Activated CD4-positive, alpha-beta T cell treated with anti-CD3 and anti-CD28 coated beads, Interleukin-2, Interleukin-6, amounts not matched to agents 100 ng/mL and 50 ng/mL, durations not matched to agents 16 hours and 8 hours (primary cell): Measurements from ENCODE around the gene CDK1.

Source experiments
- DNase-seq: peaks from one replicate; pipeline ENCODE4 v3.0.0-alpha.2; 2020

Gene CDK1

GRCh38 chr10:60778214-60778970 lies at the start of gene CDK1:
CDK1 (plus strand) TSS chr10:60778478; CDS start chr10:60780166, 1,688 bp downstream.
- DNase-seq: peak; percentile 98

GRCh38 chr10:60729106-60729505 lies 49.2 kb upstream of the CDK1 start:
- no peak for DNase-seq

GRCh38 chr10:60731134-60731885 lies 47.0 kb upstream of the CDK1 start:
- peak; percentile 57 for DNase-seq

- peak; percentile 19 for DNase-seq
Measured at GRCh38 chr10:60732198-60732806, 46.0 kb upstream of the CDK1 start.

- DNase-seq: no peak
Measured at GRCh38 chr10:60732807-60733516, 45.3 kb upstream of the CDK1 start.

GRCh38 chr10:60733517-60733822 lies 44.8 kb upstream of the CDK1 start:
- DNase-seq: peak; percentile 32

DNA sequence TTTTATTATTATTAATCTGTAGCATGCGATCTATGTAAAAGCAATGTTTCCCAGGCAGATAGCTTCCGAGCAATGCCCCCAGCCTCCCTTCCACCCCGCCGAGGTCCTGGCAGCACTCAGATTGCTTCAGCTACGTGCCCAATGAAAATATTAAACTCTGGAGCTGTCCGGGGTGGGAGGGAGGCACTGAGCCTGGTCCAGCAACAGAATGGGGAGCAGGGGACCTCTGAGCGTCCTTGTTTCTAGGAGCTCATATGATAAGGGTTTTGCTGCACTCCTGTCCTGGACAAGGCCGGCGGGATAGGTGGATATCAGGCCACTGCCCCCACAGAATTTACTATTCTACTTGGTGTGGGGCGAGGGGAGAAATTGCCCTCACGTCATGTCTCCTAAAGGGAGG lies 44.5 kb upstream of the CDK1 start:
- DNase-seq: no peak

- DNase-seq: no peak
Measured at GRCh38 chr10:60734226-60734625, 44.1 kb upstream of the CDK1 start.

- no peak for DNase-seq
Measured at GRCh38 chr10:60735244-60735643, 43.0 kb upstream of the CDK1 start.

- no peak for DNase-seq
Measured at GRCh38 chr10:60737242-60737641, 41.0 kb upstream of the CDK1 start.

- no peak for DNase-seq
Measured at GRCh38 chr10:60739558-60739957, 38.7 kb upstream of the CDK1 start.

DNA sequence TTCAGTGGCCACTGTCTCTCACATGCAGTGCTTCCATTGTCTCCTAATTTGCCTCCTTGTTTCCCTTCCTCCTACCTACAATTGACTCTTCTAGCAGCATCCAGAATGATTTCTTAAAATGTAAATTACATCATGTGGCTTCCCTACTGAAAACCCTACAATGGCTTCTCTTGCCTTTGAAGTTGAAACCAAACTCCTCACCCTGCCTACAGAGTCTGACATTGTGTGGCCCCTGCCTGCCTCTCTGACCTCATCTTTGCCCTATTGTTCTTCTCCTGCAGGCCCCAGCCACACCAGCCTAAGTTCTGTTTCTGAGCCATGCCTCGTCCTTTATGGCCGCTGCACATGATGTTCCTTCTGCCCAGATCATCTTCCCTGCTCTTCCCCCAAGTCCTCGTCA lies 35.8 kb upstream of the CDK1 start:
- no peak for DNase-seq

DNA sequence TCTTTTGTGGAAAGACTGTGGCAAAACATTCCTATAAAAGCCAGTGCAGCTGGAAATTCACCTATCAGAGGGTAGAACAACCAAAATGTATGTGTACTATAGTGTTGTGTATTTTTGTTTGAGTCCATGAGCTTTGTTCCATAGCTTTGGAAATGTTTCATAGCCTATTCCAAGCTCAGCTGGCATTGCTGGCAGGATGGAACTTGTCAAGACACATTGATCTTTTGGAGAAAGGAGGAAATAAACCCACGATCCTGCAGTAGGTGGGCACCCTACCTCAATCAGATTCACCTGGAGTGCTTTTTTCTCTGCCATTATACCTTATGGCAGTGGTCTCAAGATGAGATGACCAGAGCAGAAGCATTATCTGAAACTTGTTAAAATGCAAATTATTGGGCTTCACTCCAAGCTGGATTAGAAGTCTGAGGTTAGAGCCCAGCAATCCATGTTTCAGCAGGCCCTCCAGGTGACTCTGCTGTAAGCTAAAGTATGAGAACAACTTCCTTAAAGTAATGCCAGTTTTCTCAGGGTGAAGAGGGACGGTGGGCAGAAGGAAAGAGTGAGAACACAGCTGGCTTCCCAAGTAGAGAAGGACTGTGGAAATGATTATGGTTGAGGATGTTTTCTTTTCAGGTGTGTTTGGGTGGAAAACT lies 30.3 kb upstream of the CDK1 start:
- DNase-seq: no peak

GRCh38 chr10:60753152-60753551 lies 25.1 kb upstream of the CDK1 start:
- DNase-seq: no peak

DNA sequence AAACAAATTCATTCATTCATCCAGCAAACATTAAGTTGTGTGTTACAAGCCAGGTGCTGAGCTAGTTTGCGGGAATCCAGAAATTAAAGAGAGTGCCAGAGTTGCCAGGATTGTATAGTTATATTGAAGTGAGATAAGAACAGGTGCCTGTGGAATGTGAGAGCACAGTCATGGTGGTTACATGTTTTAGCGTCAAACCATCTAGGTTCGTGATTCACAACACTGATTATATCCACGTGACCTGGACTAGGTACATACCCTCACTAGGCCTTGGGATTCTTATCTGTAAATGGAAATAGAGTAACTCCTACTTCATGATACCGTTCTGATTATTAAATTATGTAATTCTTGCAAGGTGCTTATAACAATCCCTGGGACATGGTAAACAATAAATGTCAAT lies 24.5 kb upstream of the CDK1 start:
- DNase-seq: no peak

DNA sequence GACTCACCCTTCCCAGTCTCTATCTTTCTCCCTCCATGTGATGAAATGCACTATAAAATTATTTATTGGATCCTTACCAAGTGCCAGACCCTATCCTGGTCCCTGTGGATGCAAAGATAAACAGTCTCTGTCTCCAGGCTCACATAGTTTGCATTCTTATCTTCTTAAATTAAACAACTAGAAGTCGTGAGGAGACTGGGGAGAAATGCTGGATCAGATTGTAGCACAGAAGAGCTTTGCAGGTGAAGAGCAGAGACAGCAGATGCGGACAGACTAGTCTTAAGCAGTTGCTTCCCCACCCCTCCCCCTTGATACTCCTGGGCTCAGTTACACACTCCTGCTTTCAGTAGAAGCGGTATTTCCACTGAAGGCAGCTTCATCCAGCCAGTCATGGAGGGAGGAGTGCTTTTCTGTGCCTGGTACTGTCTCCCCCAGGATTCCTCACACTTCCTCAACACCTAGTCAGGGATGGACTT lies 20.8 kb upstream of the CDK1 start:
- DNase-seq: no peak

DNA sequence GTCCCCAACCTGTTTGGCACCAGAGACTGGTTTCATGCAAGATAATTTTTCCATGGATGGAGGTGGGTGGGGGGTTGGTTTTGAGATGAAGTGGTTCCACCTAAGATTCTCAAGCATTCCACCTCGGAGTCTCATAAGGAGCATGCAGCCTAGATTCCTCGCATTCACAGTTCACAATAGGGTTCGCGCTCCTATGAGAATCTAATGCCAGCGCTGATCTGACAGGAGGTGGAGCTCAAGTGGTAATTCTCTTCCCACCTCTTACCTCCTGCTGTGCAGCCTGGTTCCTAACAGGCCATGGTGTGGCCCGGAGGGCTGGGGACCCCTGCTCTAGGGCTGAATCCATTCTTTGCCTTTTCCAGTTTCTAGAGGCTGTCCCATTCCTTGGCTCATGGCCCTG lies 19.1 kb upstream of the CDK1 start:
- DNase-seq: no peak

GRCh38 chr10:60760711-60761210 lies 17.5 kb upstream of the CDK1 start:
- no peak for DNase-seq

- no peak for DNase-seq
Measured at GRCh38 chr10:60762554-60762953, 15.7 kb upstream of the CDK1 start.

DNA sequence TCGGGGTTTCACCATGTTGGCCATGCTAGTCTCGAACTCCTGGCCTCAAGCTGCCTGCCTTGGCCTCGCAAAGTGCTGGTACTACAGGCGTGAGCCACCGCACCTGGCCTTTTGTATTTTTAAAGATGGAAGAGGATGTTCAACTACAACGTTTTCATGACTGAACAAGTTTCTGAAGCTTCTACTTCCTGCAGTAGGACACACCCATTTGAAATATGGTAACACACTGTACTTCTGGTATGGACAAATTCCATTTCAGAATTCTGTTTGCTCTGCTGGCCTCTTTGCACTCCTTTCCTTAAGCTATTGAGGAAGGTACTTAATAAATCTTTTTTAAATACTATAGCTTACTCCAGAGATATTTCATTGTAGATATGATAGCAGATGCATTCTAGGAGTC lies 10.9 kb upstream of the CDK1 start:
- DNase-seq: no peak

- no peak for DNase-seq
Measured at GRCh38 chr10:60769406-60769805, 8.9 kb upstream of the CDK1 start.

- no peak for DNase-seq
Measured at GRCh38 chr10:60777696-60778213, 523 bp upstream of the CDK1 start.
